Activated naive CD4-positive, alpha-beta T cell treated with anti-CD3 and anti-CD28 coated beads, Interleukin-2, amount 50 U/mL, for 16 hours (primary cell): ENCODE results near the gene DGKQ.

Source experiments
- DNase-seq: peaks from one replicate; pipeline ENCODE4 v3.0.0-alpha.2; 2020

Gene DGKQ

DNA sequence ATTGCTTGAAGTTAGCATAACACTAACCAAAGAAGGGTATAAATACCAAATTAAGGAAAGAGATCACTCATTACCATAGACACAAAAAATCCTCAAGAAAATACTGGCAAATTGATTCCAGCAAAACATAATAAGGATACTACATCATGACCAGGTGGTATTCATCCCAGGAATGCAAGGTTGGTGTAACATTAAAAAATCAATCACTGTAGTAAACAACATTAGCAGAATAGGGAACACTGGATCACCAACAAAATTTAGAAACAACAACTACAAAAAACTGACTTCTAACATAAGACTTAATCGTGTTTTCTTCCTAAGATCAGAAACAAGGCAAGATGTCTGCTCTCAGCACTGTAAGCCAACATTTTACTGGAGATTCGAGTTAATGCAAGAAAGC lies 55.4 kb downstream of the DGKQ start:
- DNase-seq = no peak

DNA sequence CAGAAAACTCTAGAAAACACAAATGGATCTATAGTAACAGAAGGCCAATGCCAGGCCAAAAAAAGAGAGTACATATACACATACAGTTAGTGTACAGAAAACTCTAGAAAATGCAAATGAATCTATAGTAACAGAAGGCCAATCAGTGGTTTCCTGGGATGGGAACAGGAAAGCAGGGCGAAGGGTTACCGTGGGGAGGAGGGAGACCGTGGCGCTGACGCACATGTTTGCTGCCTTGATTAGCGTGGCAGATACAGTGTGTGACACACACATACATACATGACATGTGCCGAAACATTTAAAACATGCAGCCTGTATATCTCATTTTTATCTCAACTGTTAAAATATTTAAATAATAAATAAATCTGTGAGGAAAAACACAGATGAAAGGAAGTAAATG lies 55.9 kb downstream of the DGKQ start:
- no peak for DNase-seq

GRCh38 chr4:915595-915994 lies 57.8 kb downstream of the DGKQ start:
- no peak for DNase-seq

GRCh38 chr4:915041-915474 lies 58.3 kb downstream of the DGKQ start:
- DNase-seq = no peak

DNA sequence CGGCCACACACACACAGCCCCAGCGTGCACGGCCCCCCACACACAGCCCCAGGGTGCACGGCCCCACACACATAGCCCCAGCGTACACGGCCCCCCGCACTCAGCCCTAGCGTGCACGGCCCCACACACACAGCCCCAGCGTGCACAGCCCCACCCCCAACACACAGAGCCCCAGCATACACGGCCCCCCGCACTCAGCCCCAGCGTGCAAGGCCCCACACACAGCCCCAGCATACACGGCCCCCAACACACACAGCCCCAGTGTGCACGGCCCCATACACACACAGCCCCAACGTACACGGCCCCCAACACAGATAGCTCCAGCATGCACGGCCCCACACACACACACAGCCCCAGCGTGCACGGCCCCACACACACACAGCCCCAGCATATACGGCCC lies 58.8 kb downstream of the DGKQ start:
- no peak for DNase-seq

GRCh38 chr4:913280-913618 lies 60.1 kb downstream of the DGKQ start:
- DNase-seq = no peak

DNA sequence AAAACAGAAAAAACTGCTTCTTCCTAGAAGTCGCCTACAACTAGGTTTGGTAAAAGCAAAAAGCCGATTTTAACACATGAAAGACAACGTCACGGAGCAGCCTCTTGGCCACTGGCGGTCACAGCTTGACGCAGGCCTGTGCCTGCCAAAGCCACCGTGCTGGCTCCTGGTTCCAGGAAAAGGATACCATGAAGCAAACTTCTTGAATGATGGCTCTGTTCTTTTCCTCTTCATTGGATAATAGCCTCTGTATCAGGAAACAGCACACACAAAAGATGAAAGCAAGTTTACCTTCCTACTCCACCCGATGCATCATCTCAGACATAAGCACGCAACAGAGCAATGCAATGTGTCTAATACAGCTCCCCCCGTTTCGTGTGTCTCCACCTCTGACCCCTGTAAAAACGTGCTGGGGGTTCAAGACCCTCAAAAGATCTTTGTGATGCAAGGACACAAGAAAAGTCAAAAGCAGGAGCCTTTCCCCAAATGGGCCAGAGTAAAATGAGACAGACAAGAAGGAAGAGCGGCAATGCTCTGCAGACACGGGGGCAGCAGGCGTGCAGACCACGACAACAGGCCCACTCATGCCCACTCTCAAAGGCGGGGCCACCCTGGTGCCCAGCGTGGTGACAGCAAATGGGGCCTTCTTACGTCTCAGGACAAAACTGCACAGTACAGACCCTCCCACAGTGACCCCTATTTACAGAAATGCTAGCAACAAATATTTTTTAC lies 60.7 kb downstream of the DGKQ start:
- no peak for DNase-seq

GRCh38 chr4:911871-912490 lies 61.4 kb downstream of the DGKQ start:
- no peak for DNase-seq

- no peak for DNase-seq
These were observed 62.1 kb downstream of the DGKQ start for GRCh38 chr4:911221-911751.

- peak; percentile 9 for DNase-seq
These were observed 62.8 kb downstream of the DGKQ start for GRCh38 chr4:910366-911091.

- no peak for DNase-seq
These were observed 63.5 kb downstream of the DGKQ start for GRCh38 chr4:909821-910220.

- DNase-seq = no peak
These were observed 64.2 kb downstream of the DGKQ start for GRCh38 chr4:909131-909571.
